Measurements from ENCODE around the gene TAB2.
A peak's percentile ranks its signal among the peaks of the same experiment; 100 is the strongest.

- TF ChIP-seq CTCF (IDR thresholded peaks at IDR 0.05 in 4 of 5, conservative IDR thresholded peaks at IDR 0.05 in 1 of 5) (no peak), POLR2A (IDR thresholded peaks at IDR 0.05) (peak; percentile 66 to 68)
These were observed 520 bp upstream of the TAB2 start for GRCh38 chr6:149316740-149317643.
